K562 (cell line): ENCODE measurements around the gene STC2. TPM values are rescaled to one million over a fixed set of nuclear protein-coding genes. Genes with fewer than 3 reads are reported as not detected.

Experiments used
- ELF2 ChIP-seq: fragments of 250-450 bp; sonication (Bioruptor Pico); IDR thresholded peaks from 2 replicates; pipeline ENCODE4 v1.5.0; 2021; ENCODE audit warnings: mild to moderate bottlenecking
- GATAD2B ChIP-seq: fragments of 450-650 bp; IDR thresholded peaks from 2 replicates; pipeline ENCODE4 v1.6.1; 2017; ENCODE audit warnings: mild to moderate bottlenecking, borderline replicate concordance
- JUND ChIP-seq, 2 experiments: IDR thresholded peaks; 2 replicates in 1 of 2; 3 replicates in 1 of 2; pipeline ENCODE4 v1.6.1; 2011; ENCODE audit warnings: borderline replicate concordance in 2 of 2, low read depth in 2 of 2, low read length in 2 of 2, improper control_type of control experiment in 1 of 2, missing biosample characterization in 1 of 2, missing genetic modification characterization in 1 of 2, missing genetic modification reagents in 1 of 2
- MAFK ChIP-seq: IDR thresholded peaks from 2 replicates; pipeline ENCODE4 v1.6.1; 2011; ENCODE audit warnings: low read length, improper control_type of control experiment
- MGA ChIP-seq: fragments of 450-650 bp; IDR thresholded peaks from 2 replicates; pipeline ENCODE4 v1.6.1; 2016; ENCODE audit warnings: mild to moderate bottlenecking, moderate library complexity
- MYNN ChIP-seq, 2 experiments: sonication (generic); formaldehyde crosslinking in 1 of 2; IDR thresholded peaks; 2 replicates each; pipeline versions ENCODE4 v1.5.0 to v1.6.1; 2016 to 2020; ENCODE audit warnings: antibody characterized with exemption in 1 of 2, missing genetic modification reagents in 1 of 2
- RBFOX2 ChIP-seq: fragments of 200-400 bp; formaldehyde crosslinking; IDR thresholded peaks from 2 replicates; pipeline ENCODE4 v1.6.1; 2017; ENCODE audit warnings: low read depth, mild to moderate bottlenecking, low read length, moderate library complexity
- TARDBP ChIP-seq: fragments of 450-650 bp; IDR thresholded peaks from 2 replicates; pipeline ENCODE4 v1.6.1; 2016
- ZNF24 ChIP-seq: fragments of 450-650 bp; IDR thresholded peaks from 2 replicates; pipeline ENCODE4 v1.6.1; 2016
- ZNF431 ChIP-seq: sonication (generic); formaldehyde crosslinking; IDR thresholded peaks from 2 replicates; pipeline ENCODE4 v1.8.0; 2022; ENCODE audit warnings: mild to moderate bottlenecking, missing genetic modification reagents
- polyA plus RNA-seq, 8 experiments: library from polyadenylated mRNA; depleted of rRNA in 4 of 8; stranded (reverse) in 5 of 8; unstranded in 3 of 8; fragments of >200 nt; fragmentation: Nextera tagmentation in 2 of 8; fragmentation: Illumina TruSeq in 1 of 8; extraction: Ambion mirVana in 2 of 8; extraction: Trizol in 1 of 8; gene quantifications; 2 replicates each; pipeline versions ENCODE4 v1.2.1 to v1.2.3, GENCODE V29; 2011 to 2014; ENCODE audit warnings: inconsistent platforms in 1 of 8, missing spikeins in 1 of 8
- total RNA-seq, 7 experiments: library from RNA; depleted of rRNA in 6 of 7; stranded (reverse); fragments of >200 nt in 6 of 7; fragmentation: Illumina TruSeq in 2 of 7; extraction: Trizol in 2 of 7; gene quantifications; 2 replicates each; pipeline versions ENCODE4 v1.2.1 to v1.2.3, GENCODE V29; 2011 to 2021; ENCODE audit warnings: low replicate concordance in 1 of 7
- TF ChIP-seq, protein P1 (sequence below): fragments of 250-450 bp; sonication (Bioruptor Pico); IDR thresholded peaks from 2 replicates; pipeline ENCODE4 v1.4.0; 2020; ENCODE audit warnings: mild to moderate bottlenecking, moderate library complexity, borderline replicate concordance
- TF ChIP-seq, protein P2 (sequence below): conservative IDR thresholded peaks from 2 replicates; pipeline ENCODE4 v1.6.1; 2011; ENCODE audit warnings: low read depth, mild to moderate bottlenecking, low read length; ENCODE audit not compliant: control insufficient read depth

Gene STC2
- total and polyA plus RNA-seq, 9 of the 15 experiments (the other 6 are each of a cell fraction or from before 2014, with no cell fraction given): 0.62 to 31.7 (median 7.4) TPM

- TF ChIP-seq ZNF24 (0 out of 2 replicates have a peak, but pooled peaks have one; percentile 2), JUND (IDR thresholded peaks at IDR 0.05; ENCODE audit: borderline replicate concordance, low read depth, low read length) (peak; percentile 59; the same call in 1 of the 2 replicates), JUND (tag; IDR thresholded peaks at IDR 0.05; ENCODE audit: borderline replicate concordance, low read depth, low read length) (peak; percentile 49; the same call in 2 of the 3 replicates), MGA (peak; percentile 95), ELF2 (no peak), GATAD2B (no peak), MAFK (peak; percentile 47; the same call in 1 of the 2 replicates), RBFOX2 (0 out of 2 replicates have a peak, but pooled peaks have one; percentile 28), TARDBP (no peak), ZNF431 (0 out of 2 replicates have a peak, but pooled peaks have one; percentile 37), MYNN (IDR thresholded peaks at IDR 0.05) (no peak), MYNN (CRISPR knock-in tag; IDR thresholded peaks at IDR 0.05) (no peak)
- TF ChIP-seq, protein P1, sequence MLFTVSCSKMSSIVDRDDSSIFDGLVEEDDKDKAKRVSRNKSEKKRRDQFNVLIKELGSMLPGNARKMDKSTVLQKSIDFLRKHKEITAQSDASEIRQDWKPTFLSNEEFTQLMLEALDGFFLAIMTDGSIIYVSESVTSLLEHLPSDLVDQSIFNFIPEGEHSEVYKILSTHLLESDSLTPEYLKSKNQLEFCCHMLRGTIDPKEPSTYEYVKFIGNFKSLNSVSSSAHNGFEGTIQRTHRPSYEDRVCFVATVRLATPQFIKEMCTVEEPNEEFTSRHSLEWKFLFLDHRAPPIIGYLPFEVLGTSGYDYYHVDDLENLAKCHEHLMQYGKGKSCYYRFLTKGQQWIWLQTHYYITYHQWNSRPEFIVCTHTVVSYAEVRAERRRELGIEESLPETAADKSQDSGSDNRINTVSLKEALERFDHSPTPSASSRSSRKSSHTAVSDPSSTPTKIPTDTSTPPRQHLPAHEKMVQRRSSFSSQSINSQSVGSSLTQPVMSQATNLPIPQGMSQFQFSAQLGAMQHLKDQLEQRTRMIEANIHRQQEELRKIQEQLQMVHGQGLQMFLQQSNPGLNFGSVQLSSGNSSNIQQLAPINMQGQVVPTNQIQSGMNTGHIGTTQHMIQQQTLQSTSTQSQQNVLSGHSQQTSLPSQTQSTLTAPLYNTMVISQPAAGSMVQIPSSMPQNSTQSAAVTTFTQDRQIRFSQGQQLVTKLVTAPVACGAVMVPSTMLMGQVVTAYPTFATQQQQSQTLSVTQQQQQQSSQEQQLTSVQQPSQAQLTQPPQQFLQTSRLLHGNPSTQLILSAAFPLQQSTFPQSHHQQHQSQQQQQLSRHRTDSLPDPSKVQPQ (CRISPR knock-in tag): no peak
- TF ChIP-seq, protein P2, sequence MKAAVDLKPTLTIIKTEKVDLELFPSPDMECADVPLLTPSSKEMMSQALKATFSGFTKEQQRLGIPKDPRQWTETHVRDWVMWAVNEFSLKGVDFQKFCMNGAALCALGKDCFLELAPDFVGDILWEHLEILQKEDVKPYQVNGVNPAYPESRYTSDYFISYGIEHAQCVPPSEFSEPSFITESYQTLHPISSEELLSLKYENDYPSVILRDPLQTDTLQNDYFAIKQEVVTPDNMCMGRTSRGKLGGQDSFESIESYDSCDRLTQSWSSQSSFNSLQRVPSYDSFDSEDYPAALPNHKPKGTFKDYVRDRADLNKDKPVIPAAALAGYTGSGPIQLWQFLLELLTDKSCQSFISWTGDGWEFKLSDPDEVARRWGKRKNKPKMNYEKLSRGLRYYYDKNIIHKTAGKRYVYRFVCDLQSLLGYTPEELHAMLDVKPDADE: no peak
Observed at GRCh38 chr5:173331956-173332479, 3.8 kb upstream of the STC2 start (continued).
